ENCODE measurements around the gene HOXD10. TPM values are rescaled to one million over a fixed set of nuclear protein-coding genes. Genes with fewer than 3 reads are reported as not detected.

HOXD10 gene
- total and polyA plus RNA-seq, 9 donors = 0.38 to 8.1 (median 1.1) TPM

- 73 to 85% (median 80%) methylated on average over 8 to 9 of the region's 9 CpGs for WGBS, 3 donors
- H3K9me3 ChIP-seq = no peaks in the 10 kb centered on the region
- H3K36me3 ChIP-seq = no peaks in the 10 kb centered on the region
- no peak for TF ChIP-seq CTCF (IDR thresholded peaks at IDR 0.05)
- TF ChIP-seq EP300 (IDR thresholded peaks at IDR 0.05) = no peak
- TF ChIP-seq POLR2A (IDR thresholded peaks at IDR 0.05) = no peak
- H3K27me3 ChIP-seq = no peaks in the 10 kb centered on the region
- peak overlapping the region in 1 of 2 donors; percentile 8 for H3K27ac ChIP-seq
- intact Hi-C loops (cut with DNase I) = loop anchor here (5.0 to 10.0 kb wide), 6 partner anchors 427 to 1087 kb away; partner anchors contain the start of gene HNRNPA3 (in 1 of the 4)
- peaks cover 2% of the 10 kb centered on the region for H3K4me1 ChIP-seq (ENCODE audit: insufficient read depth)
- DNase-seq = peak in 1 of 5 donors; percentile 15
- H3K4me3 ChIP-seq = peak overlapping the region; percentile 76
Observed at GRCh38 chr2:176124947-176125771, 8.6 kb downstream of the HOXD10 start.

- no peaks in the 10 kb centered on the region for H3K9me3 ChIP-seq
- H3K4me3 ChIP-seq = no peak overlapping the region
- TF ChIP-seq EP300 (IDR thresholded peaks at IDR 0.05) (no peak), POLR2A (IDR thresholded peaks at IDR 0.05) (no peak), CTCF (IDR thresholded peaks at IDR 0.05) (no peak)
- peak overlapping the region in 1 of 2 donors; percentile 8 for H3K27ac ChIP-seq
- H3K36me3 ChIP-seq = no peaks in the 10 kb centered on the region
- peaks cover 2% of the 10 kb centered on the region for H3K4me1 ChIP-seq (ENCODE audit: insufficient read depth)
- intact Hi-C loops (cut with DNase I) = loop anchor here (5.0 to 10.0 kb wide), 5 partner anchors 427 to 1037 kb away; no protein-coding TSS in a partner anchor
- peak in 1 of 5 donors; percentile 15 for DNase-seq
- H3K27me3 ChIP-seq = no peaks in the 10 kb centered on the region
- 68 to 83% (median 82%) methylated on average over 6 of the region's 6 CpGs for WGBS, 3 donors
Observed at GRCh38 chr2:176125772-176126054, 9.1 kb downstream of the HOXD10 start.

GRCh38 chr2:176126929-176127773 lies 10.6 kb downstream of the HOXD10 start:
- Histone ChIP-seq H3K27me3 (no peaks in the 10 kb centered on the region), H3K36me3 (no peaks in the 10 kb centered on the region), H3K4me3 (peak overlapping the region; percentile 10), H3K4me1 (ENCODE audit: insufficient read depth) (peaks cover 2% of the 10 kb centered on the region), H3K27ac (no peak overlapping the region), H3K9me3 (no peaks in the 10 kb centered on the region)
- TF ChIP-seq CTCF (IDR thresholded peaks at IDR 0.05) = peak; percentile 88 to 95 (median 90)
- no peak for TF ChIP-seq EP300 (IDR thresholded peaks at IDR 0.05)
- 8 to 10% (median 9%) methylated on average over 13 of the region's 13 CpGs for WGBS, 3 donors
- peak; percentile 67 to 87 (median 82) for DNase-seq
- intact Hi-C loops (cut with DNase I) = loop anchor here (5.0 to 10.0 kb wide), 5 partner anchors 425 to 1035 kb away; no protein-coding TSS in a partner anchor

GRCh38 chr2:176127774-176128072 lies 11.1 kb downstream of the HOXD10 start:
- H3K4me1 ChIP-seq (ENCODE audit: insufficient read depth) = peaks cover 2% of the 10 kb centered on the region
- TF ChIP-seq EP300 (IDR thresholded peaks at IDR 0.05) (no peak), CTCF (IDR thresholded peaks at IDR 0.05) (no peak), POLR2A (IDR thresholded peaks at IDR 0.05) (no peak)
- H3K4me3 ChIP-seq = peak overlapping the region; percentile 55
- intact Hi-C loops (cut with DNase I) = loop anchor here (5.0 to 10.0 kb wide), 5 partner anchors 425 to 1035 kb away; no protein-coding TSS in a partner anchor
- H3K9me3 ChIP-seq = no peaks in the 10 kb centered on the region
- DNase-seq = no peak
- 46 to 59% (median 50%) methylated on average over 4 of the region's 4 CpGs for WGBS, 3 donors
- H3K27me3 ChIP-seq = no peaks in the 10 kb centered on the region
- no peaks in the 10 kb centered on the region for H3K36me3 ChIP-seq
- H3K27ac ChIP-seq = no peak overlapping the region

All from ovary (tissue), 9 donors.